Fibroblast of skin of right biceps (primary cell): ENCODE results near the gene TTC21A.

Experiments
- DNase-seq: peaks from one replicate; pipeline ENCODE4 v3.0.0-alpha.2; 2013

Gene TTC21A

DNA sequence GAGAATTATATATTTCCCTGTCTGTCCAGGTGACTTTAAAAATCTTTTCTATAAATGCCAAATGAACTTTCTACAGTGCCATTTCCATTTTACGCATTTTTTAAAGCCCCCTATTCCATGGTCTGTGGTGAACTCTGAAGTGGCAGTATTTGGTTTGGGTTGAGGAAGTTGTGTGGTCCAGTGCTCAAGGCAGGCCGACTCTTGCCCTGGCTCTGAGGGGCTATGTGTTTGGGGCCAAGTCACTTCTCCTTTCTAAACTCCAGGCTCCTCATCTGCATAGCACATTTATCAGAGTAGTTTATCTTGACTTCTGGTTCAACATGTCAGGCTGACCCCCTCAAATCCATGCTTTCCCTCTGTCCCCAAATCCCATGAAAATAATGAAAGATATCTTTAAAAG lies 14.1 kb downstream of the TTC21A start:
- DNase-seq: no peak

DNA sequence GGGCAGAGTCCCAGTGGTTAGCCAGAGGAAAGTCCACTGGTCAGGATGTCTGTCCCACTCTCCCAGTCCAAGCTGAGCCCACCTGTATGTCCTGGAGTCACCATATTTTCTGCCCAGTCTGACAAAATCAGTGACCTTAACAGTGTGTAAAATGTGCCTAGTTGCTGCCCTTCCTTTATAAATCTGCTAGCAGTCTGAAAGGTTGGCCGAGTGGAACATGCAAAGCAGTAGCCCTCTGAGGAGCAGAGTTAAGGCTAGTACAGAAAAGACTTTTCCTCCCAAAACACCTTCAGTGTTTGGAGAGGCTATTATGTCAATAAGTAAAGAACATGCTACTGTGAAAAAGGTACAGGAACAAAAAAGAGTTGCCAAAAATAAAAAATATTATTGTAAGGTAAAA lies 15.3 kb downstream of the TTC21A start:
- no peak for DNase-seq

DNA sequence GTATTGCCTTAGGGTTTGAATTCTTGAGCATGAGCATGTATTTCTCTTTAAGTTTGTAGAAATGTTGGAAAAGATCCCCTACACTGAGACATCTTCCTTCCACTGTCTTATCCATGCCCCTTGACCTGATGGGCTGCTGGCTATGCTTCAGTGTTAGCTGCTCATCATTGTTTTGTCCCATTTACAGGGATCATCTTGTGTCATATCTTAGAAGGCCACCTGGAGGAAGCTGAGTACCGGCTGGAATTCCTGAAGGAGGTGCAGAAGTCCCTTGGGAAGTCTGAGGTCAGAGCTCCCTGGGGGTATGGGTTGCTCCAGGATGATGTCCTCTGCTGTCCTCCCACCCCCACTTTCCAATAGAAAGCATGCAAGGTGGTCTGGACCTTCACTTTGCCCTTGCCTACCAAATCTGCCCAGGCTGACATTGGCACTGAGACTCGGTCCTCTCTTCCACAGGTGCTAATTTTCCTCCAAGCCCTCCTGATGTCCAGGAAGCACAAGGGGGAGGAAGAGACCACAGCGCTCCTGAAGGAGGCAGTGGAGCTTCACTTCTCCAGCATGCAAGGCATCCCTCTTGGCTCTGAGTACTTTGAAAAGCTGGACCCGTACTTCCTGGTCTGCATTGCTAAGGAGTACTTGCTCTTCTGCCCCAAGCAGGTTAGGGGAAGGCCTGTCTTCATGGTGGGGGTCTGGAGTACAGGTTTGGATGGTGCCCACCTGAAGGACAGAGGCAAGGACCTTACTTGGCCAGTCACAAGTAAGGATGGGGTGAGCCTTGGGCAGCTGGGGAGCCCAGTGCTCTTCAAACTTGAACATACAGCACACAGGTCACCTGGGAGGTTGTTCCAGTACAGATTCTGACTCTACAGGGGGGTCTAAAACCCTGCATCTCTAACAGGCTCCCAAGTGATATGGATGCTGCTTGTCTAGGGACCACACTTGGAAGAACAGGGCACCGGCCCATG lies 17.7 kb downstream of the TTC21A start:
- peak; percentile 47 for DNase-seq

DNA sequence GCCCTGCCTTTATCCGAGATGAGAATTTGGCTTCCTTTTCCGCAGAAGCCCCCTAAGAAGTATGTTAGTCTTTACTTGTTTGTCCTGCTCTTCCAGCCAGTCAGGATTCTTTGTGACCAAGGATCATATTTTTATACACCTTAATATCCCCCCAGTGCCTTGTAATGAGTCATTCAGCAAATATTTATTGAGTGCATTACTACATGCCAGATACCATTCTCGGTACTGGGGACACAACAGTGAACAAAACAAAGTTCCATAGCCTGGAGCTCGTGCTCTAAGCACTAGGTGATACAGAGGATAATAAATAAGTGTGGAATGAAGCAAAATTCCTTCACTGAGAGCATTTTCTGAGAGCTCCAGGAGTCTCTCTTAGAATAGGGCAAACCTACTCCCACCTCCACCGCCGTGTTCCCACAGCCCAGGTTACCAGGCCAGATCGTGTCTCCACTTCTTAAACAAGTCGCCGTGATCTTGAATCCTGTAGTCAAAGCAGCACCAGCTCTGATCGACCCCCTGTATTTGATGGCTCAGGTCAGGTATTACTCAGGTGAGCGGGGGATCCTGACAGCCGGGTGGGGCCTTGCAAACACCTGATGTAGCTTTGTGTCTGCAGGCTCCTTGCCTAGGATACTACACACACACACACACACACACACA lies 18.5 kb downstream of the TTC21A start:
- peak; percentile 64 for DNase-seq

DNA sequence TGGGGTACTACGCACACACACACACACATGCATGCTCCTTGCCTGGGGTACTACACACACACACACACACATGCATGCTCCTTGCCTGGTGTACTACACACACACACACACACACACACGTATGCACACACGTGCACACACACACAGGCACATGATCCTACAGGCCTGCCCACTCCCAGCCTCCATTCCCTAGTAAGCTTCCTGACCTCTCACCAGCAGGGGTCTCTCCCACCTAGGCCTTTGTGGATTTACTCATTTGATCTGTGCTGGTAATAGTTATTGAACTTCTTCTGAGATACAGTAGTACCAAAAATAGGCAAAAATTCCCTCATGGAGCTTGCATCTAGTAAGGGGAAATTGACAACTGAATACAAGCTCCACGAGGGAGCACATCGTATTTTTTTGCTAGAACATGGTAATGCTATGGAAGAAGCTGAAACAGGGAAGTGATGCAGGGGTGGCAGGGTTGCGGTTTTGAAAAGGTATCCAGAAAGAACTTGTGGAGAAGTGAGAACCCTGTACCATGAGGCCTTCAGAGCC lies 19.1 kb downstream of the TTC21A start:
- peak; percentile 69 for DNase-seq

DNA sequence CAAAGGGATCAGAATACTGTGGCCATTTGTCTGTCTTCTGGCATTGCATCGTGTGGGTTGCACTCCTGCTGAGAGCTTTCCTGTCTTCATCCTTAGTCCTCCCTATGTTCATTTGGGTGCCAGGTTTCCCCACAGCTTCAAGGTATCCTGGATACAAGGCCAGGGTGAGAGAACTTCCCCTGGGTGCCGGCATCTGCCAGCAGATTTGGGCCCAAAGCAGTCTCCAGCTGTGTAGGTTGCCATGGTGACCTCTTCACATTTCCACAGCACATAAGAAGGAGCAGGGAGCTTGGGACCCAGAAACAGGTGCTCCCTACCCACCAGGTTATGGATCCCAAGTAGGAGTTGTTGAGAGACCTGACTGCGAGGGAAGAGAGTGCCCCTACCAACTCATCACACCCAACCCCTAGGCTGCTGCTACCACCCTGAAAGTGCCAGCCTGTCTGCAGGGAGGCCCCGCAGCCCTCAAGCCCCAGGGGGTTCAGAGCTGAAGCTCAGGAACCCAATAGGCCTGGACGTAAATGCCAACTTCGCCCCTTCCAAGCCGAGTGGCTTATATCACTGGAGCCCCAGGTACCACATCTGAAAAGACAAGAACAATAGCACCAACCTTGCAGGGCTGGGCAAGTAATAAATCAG lies 19.9 kb downstream of the TTC21A start:
- DNase-seq: no peak

DNA sequence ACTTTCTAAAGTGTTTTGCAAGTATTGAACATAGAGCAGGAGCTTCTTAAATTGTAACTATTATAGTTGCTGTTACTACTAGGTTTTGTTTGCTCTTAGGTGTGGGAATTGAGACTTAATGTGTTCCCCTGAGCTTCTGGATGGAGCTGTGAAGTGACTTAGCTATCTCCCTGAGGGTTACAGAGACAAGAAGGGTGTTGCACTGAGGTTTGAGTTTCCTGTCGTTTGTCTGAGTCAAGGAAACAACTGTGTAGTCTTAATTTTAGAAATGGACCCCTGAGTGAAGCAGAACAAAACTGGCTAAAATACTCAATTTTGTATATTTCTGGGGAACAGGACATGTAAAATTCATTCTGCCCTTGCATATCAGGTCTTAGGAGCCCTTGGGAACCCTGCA lies 20.4 kb downstream of the TTC21A start:
- DNase-seq: no peak

DNA sequence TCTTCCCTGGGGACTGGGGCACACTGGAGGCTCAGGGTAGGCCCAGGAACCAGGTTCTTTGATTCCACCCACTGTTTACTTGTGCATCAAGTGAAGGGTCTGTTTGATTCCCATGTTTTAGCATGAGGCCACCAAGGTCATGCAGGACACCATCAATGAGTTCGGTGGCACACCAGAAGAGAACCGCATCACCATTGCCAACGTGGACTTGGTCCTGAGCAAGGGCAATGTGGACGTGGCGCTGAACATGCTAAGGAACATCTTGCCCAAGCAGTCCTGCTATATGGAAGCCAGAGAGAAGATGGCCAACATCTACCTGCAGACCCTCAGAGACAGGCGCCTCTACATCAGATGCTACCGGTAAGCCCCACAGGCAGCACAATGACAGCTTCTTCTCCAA lies 21.5 kb downstream of the TTC21A start:
- DNase-seq: no peak

DNA sequence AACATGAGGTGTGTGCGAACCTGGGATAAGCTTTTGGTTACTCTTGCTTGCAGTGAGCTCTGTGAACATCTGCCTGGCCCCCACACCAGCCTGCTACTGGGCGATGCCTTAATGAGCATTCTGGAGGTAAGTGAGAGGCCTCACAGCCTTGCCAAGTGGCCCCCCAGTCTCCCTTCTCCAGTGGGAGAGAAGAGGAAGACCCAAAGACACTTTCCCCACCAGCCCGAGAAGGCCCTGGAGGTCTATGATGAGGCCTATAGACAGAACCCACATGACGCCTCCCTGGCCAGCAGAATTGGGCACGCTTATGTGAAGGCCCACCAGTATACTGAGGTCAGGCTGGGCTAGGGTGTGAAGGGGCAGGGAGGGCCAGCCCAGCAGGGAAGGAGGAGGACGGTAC lies 22.5 kb downstream of the TTC21A start:
- DNase-seq: no peak

DNA sequence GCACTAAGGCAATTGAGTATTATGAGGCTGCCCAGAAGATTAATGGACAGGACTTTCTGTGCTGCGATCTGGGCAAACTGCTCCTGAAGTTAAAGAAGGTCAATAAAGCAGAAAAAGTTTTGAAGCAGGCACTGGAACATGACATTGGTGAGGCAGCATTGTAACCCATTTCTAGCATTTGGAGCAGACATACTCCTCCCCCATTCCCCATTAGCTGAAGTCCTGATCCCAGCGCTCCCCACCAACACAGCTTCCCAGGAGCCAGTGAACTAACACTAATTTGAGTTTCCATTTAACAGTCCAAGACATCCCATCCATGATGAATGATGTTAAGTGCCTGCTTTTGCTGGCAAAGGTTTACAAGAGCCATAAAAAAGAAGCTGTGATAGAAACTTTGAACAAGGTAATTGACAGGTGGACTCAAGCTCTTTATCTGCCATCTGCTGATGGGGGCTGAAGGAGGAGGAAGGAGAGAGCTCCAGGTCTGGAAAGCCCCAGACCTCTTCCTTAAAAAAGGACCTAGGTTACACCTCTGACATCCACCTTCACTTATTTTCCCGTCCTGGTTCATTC lies 23.3 kb downstream of the TTC21A start:
- DNase-seq: no peak

DNA sequence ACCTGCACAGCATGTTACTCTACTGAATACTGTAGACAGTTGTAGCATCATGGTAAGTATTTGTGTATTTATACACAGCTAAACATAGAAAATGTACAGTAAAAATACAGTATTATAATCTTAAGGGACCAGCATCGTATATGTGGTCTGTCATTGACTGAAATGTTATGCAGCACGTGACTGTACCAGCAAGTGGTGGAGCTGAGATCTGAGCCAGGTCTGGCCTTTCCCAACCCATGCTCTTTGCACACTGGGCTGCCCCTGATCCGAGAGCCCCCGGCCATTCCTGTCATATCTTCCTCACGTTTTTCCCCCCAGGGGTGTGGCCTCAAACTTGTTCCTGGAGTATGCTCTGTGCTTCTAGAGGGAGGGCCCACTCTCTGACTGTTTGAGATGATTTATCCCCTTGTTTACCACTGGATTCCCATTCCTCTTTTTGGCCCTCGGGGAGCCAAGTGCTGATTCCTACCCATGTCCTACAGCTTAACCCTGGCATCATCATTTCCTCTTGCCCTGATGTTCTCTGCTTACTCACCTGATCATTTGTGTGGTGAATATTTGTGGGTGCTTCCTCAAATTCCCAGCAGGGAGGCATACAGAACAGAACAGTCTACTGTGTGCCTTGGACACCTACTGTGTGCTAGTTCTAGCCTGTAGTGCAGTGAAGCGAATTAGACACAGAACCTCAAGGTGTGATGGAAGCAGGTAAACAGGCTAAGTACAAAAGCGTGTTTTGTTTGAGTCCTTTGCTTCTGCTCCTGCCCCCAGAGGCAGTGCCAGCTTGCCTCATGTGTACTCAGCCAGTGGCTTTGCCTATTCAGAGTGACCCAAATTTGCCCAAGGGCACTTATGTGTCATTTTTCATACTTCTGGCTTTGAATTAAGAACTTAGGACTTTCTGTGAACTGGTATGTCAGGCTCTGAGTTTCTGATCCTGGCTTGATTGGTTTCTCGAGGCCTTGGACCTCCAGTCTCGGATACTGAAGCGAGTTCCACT lies 24.9 kb downstream of the TTC21A start:
- no peak for DNase-seq

DNA sequence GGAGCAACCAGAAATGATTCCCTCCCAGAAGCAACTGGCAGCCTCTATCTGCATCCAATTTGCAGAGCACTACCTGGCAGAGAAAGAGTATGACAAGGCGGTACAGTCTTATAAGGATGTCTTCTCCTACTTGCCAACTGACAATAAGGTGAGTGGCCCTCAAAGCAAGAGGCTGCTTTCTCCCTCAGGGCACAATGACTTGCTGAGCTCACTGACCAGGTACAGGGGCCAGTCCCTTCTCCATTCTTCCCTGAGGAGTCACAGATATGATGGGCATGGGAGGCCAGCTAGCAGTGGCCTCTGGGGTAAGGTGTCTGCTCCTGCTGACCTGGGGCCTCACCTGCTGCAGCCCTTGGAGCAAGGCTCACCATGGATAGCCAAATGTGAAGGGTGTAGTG lies 25.6 kb downstream of the TTC21A start:
- no peak for DNase-seq

DNA sequence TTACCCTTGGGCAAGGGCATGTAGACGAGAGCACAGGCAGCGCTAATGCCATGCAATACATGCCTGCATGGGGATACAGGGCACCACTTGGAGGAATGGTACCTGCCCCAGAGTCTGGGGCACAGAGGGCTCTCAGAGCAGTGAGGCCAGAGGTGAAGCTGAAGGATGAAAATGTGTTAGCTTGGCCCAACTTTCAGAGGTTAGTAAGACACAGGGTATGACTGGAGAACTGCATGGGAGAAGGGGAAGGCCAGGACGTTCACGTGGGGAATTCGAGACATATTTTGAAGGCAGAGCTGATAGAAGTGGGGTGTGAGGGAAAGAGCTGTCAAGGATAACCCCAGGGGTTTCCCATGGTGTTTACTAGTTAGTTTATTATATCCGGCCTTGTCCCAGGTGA lies 26.3 kb downstream of the TTC21A start:
- no peak for DNase-seq

DNA sequence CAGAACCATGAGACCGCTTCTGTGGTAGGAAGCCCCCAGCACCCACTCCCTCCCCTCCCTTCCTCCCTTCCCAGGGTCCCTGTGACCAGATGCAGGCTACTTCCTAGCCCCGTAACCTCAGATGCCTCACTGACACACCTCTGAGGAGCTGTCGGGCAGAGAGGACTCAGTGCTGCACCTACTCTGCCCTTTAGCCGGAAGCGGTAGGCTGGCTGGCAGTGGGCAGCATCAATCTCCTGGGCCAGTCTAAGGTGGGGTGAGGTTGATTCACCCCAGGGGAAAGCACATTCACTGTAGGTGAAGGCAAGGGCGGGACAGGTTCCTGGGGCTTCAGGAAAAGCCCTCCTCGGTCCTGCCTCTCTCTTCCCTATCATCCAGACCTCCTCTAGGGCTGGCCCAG lies 26.8 kb downstream of the TTC21A start:
- no peak for DNase-seq

DNA sequence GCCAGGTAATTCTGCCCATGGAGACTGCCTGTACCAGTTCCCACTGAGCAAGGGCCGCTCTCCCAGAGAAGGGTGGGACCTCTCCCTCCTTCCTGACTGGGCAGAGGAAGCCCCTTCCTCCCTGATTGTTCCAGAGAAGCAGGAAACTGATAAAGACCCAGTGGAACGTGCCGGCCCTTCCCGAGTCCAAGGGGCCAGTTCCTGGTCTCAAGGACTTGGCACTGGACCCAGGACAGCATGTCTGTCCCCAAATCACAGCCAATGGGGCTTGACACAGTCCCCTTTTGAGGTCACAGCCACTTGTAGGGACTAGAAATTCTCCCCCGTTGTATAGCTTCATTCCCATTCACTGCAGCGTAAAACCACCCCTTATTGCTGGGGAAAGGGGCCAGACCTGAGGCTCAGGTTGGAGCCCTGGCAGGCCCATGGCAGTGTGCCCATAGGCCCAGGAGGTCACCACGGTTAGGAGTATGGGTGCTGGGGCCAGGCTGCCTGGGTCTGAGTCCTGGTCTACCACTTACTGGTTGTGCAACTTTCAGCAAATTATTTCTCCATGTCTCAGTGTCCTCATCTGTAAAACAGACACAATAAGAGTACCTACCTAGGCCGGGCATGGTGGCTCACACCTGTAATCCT lies 27.8 kb downstream of the TTC21A start:
- DNase-seq: no peak

DNA sequence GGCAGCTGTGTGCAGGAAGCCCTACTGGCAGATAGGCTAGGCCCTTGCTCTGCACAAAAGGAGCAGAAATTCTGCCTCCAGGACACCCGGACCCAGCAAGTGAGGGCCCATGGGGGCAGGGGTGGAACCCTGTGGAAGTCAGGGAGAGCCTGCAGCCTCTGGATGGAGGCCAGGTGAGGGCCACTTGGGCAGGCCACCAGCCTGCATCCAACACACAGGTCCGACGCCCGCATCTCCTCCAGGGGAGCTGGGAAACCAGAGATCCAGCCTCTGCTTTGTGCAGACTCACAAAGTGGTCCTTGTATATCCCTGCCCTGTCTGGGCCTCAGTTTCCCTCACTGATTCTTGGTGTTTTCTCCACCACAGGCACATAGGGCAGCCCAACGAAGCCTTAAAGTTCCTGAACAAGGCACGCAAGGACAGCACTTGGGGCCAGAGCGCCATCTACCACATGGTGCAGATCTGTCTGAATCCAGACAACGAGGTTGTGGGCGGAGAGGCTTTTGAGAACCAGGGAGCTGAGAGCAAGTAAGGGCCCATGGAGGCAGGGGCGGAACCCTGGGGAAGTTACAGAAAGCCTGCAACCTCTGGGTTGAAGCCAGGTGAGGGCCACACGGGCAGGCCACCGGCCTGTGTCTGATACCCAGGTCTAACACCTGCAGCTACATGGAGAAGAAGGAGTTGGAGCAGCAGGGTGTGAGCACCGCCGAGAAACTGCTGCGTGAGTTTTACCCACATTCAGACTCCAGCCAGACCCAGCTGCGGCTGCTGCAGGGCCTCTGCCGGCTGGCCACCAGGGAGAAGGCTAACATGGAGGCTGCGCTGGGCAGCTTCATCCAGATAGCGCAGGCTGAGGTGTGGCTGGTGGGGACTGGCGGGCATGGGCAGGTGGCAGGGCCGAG lies 29.3 kb downstream of the TTC21A start:
- no peak for DNase-seq

DNA sequence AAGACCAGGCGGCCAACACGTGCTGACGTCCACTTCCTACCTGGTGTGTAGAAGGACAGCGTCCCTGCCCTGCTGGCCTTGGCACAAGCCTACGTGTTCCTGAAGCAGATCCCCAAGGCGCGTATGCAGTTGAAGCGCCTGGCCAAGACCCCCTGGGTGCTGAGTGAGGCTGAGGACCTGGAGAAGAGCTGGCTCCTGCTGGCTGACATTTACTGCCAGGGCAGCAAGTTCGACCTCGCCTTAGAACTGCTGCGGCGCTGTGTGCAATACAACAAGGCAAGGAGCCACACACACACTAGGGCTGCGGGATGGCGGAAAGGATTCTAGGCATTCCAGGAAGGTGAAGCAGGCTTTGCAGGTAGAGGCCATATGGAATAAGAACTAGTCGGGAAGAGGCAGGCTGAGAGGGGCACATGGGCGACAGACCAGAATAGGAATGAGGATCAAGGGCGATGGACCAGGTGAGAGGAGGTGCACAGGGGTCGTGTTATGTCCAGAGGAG lies 30.0 kb downstream of the TTC21A start:
- no peak for DNase-seq

DNA sequence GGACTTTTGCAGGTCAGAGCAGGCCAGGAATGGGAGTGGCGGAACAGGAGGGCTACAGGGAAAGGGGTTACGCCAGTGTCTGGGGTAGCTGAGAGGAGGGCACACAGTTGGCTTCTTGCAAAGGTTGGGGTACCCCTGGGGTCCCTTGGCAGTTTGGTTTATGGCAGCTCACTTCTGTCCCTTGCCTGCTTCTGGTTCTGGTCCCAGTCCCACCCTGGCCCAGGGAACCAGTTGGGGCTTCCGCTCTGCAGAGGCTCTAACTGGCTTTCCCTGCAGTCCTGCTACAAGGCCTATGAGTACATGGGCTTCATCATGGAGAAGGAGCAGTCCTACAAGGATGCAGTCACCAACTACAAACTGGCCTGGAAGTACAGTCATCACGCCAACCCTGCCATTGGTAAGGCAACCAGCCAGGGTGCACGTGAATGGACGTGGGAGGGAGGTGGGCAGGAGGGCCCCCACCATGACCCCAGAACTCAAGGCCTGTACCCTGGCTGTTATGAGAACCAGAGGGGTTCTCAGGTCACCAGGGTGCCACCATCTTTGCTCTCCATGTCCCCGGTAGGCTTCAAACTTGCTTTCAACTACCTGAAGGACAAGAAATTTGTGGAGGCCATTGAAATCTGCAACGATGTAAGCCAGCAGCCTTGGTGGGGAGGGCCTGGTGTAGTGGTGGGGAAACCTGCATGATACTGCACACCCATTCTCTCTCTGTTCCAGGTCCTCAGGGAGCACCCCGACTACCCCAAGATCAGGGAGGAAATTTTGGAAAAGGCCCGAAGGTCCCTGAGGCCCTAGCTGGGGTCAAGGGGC lies 30.7 kb downstream of the TTC21A start:
- no peak for DNase-seq

DNA sequence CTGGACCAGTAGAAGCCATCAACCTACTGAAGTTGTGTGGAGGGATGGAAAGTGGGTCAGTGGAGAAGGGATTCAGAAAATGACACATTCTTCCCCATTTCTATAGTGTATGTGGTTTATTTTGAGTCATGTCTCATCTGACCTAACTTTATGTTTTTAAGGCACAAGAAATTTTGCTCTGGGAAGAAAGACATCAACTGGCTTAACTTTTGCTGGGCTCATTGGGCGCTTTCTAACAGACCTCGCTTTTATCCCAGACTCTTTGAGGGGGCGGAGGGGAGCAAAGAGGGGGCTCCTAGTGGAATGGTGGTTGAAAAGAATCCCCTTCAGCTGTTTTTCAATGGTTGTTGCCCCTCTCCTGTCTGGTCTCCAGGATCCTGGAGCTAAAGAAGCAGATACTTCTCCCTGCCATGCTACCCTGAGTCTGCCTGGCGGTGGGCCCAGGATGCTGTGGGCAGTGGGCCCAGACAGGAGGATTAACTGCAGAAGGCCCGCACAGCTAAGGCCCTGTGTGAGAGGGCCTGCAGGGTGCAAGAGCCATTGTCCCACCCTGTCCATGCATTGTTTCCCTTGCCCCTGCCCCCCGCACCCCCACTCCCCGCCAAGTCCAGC lies 31.4 kb downstream of the TTC21A start:
- no peak for DNase-seq
